Activated B cell treated with CpG ODN at 0.5 μM for 24 hours (primary cell): Measurements from ENCODE around the gene SH3BP5L. TPM values are rescaled to one million over a fixed set of nuclear protein-coding genes. Genes with fewer than 3 reads are reported as not detected.
"Not testable (repeated sequence)": the region's sequence is repeated elsewhere in the genome, so short reads cannot be mapped to it uniquely, and the experiment has no call there.

ENCODE experiments used
- ATAC-seq: fragments of 200-7000 bp; cut with Tn5 transposase; one replicate; pipeline ENCODE4 v1.10.0; 2021; ENCODE audit warnings: low read depth, mild to moderate bottlenecking, moderate library complexity
- CTCF ChIA-PET: fragments of 350-600 bp; sonication (Branson Sonifier 250); formaldehyde crosslinking; loops from one replicate; lab custom pipeline; 2021; ENCODE audit warnings: antibody characterized with exemption; lab: Charles Lee
- POLR2A ChIA-PET: fragments of 350-600 bp; sonication (Branson Sonifier 250); formaldehyde crosslinking; loops from one replicate; lab custom pipeline; 2021; ENCODE audit warnings: antibody characterized with exemption; lab: Charles Lee
- DNase-seq: peaks from one replicate; pipeline ENCODE4 v3.0.0; 2022
- H3K27ac Mint-ChIP-seq: one replicate; pipeline ENCODE4 v1.8.0; 2020; ENCODE audit warnings: mixed read lengths
- H3K27me3 Mint-ChIP-seq: one replicate; pipeline ENCODE4 v1.8.0; 2021; ENCODE audit warnings: mixed read lengths
- H3K36me3 Mint-ChIP-seq: one replicate; pipeline ENCODE4 v1.8.0; 2021; ENCODE audit warnings: low read depth, mixed read lengths
- H3K4me1 Mint-ChIP-seq: one replicate; pipeline ENCODE4 v1.8.0; 2021; ENCODE audit warnings: mixed read lengths
- H3K4me3 Mint-ChIP-seq: one replicate; pipeline ENCODE4 v1.8.0; 2020; ENCODE audit warnings: mild to moderate bottlenecking, mixed read lengths
- H3K9me3 Mint-ChIP-seq: one replicate; pipeline ENCODE4 v1.8.0; 2020; ENCODE audit warnings: mixed read lengths
- CTCF ChIP-seq: fragments of 200-600 bp; IDR thresholded peaks from one replicate; pipeline ENCODE4 v1.8.0; 2022; ENCODE audit warnings: antibody characterized with exemption, mild to moderate bottlenecking
- intact Hi-C: fragments of 100-400 bp; cut with micrococcal nuclease; formaldehyde crosslinking; loops from one replicate; pipeline ENCODE4 v1.15.1; 2024
- total RNA-seq: library from RNA; stranded (reverse); gene quantifications from 2 replicates; pipeline ENCODE4 v1.2.3, GENCODE V29; 2022

Gene SH3BP5L
- total RNA-seq, 1 donor from 2014 or later, result 27.3 TPM

GRCh38 chr1:248831842-248832241, 6.1 kb upstream of the SH3BP5L start:
- no peaks in the 10 kb centered on the region for H3K27me3 Mint-ChIP-seq
- CTCF ChIA-PET, result no interaction called here
- no peaks in the 10 kb centered on the region for H3K36me3 Mint-ChIP-seq
- DNase-seq, result no peak
- intact Hi-C loops, result no loop called here
- no peak for TF ChIP-seq CTCF
- no peak for ATAC-seq
- H3K4me1 Mint-ChIP-seq, result peaks cover 3% of the 10 kb centered on the region
- no peak overlapping the region for H3K4me3 Mint-ChIP-seq
- H3K9me3 Mint-ChIP-seq, result no peaks in the 10 kb centered on the region
- POLR2A ChIA-PET, result no interaction called here
- H3K27ac Mint-ChIP-seq, result no peak overlapping the region

GRCh38 chr1:248830718-248831017, 5.0 kb upstream of the SH3BP5L start:
- DNase-seq, POLR2A ChIA-PET, ATAC-seq, H3K4me3 Mint-ChIP-seq, H3K9me3 Mint-ChIP-seq, H3K27me3 Mint-ChIP-seq, H3K27ac Mint-ChIP-seq, H3K36me3 Mint-ChIP-seq, intact Hi-C loops: not testable (repeated sequence)
- peaks cover 11% of the 10 kb centered on the region for H3K4me1 Mint-ChIP-seq
- CTCF ChIA-PET, result interaction anchor here (0.7 kb wide), 1 partner anchor 28 kb away, joined by 3 read pairs; the partner anchor contains the start of gene ZNF692

GRCh38 chr1:248828845-248829244, 3.1 kb upstream of the SH3BP5L start:
- Mint-ChIP-seq H3K4me3 (no peak overlapping the region), H3K36me3 (peaks cover 23% of the 10 kb centered on the region), H3K27ac (peak overlapping the region; percentile 70), H3K27me3 (no peaks in the 10 kb centered on the region), H3K4me1 (peaks cover 29% of the 10 kb centered on the region), H3K9me3 (no peaks in the 10 kb centered on the region)
- intact Hi-C loops, result no loop called here
- POLR2A ChIA-PET, result interaction anchor here (1.6 to 6.2 kb wide), 3 partner anchors 9 to 45 kb away, joined by 3 to 134 read pairs (median 46); partner anchors contain the start of genes ZNF672 and ZNF692
- ATAC-seq, result no peak
- CTCF ChIA-PET, result interaction anchor here (1.2 to 3.5 kb wide), 2 partner anchors 9 to 30 kb away, joined by 5 to 19 read pairs; partner anchors contain the start of genes ZNF672 and ZNF692
- DNase-seq, result no peak
- TF ChIP-seq CTCF, result no peak

- ChIA-PET POLR2A (interaction anchor here (0.6 to 6.2 kb wide), 14 partner anchors 12 to 203 kb away, joined by 3 to 134 read pairs (median 4); partner anchors contain the start of genes PGBD2, ZNF672 and ZNF692), CTCF (interaction anchor here (1.5 to 3.5 kb wide), 4 partner anchors 13 to 99 kb away, joined by 3 to 29 read pairs (median 16); partner anchors contain the start of genes ZNF672 and ZNF692)
- H3K9me3 Mint-ChIP-seq, result no peaks in the 10 kb centered on the region
- H3K27ac Mint-ChIP-seq, result peak overlapping the region; percentile 97
- H3K4me3 Mint-ChIP-seq, result peak overlapping the region; percentile 93
- no peak for DNase-seq
- intact Hi-C loops, result no loop called here
- H3K27me3 Mint-ChIP-seq, result no peaks in the 10 kb centered on the region
- peak; percentile 3 for ATAC-seq
- no peak for TF ChIP-seq CTCF
- peaks cover 47% of the 10 kb centered on the region for H3K36me3 Mint-ChIP-seq
- H3K4me1 Mint-ChIP-seq, result peaks cover 62% of the 10 kb centered on the region
Measured at GRCh38 chr1:248825573-248825908, 174 bp downstream of the SH3BP5L start.

GRCh38 chr1:248825136-248825535, 579 bp downstream of the SH3BP5L start:
- no peak for DNase-seq
- Mint-ChIP-seq H3K27ac (peak overlapping the region; percentile 97), H3K9me3 (no peaks in the 10 kb centered on the region), H3K36me3 (peaks cover 51% of the 10 kb centered on the region), H3K4me1 (peaks cover 66% of the 10 kb centered on the region), H3K4me3 (peak overlapping the region; percentile 93), H3K27me3 (no peaks in the 10 kb centered on the region)
- TF ChIP-seq CTCF, result no peak
- ChIA-PET POLR2A (interaction anchor here (0.6 to 6.2 kb wide), 9 partner anchors 13 to 81 kb away, joined by 3 to 134 read pairs (median 10); partner anchors contain the start of genes PGBD2, ZNF672 and ZNF692), CTCF (interaction anchor here (1.5 to 3.0 kb wide), 3 partner anchors 13 to 100 kb away, joined by 3 to 29 read pairs (median 14); partner anchors contain the start of gene ZNF672)
- ATAC-seq, result no peak
- intact Hi-C loops, result no loop called here
